SU-DHL-6 (cell line): ENCODE data around the gene RNASE4.

Experiments used
- H2AFZ ChIP-seq: fragments of 200-600 bp; sonication (generic); 2 replicates; pipeline ENCODE4 v1.6.1; 2014; ENCODE audit warnings: low read depth, mild to moderate bottlenecking, moderate library complexity, mixed read lengths, antibody characterized with exemption, low read length; ENCODE audit not compliant: severe bottlenecking
- H3F3A ChIP-seq: fragments of 200-600 bp; shearing (Covaris generic); 2 replicates; pipeline ENCODE4 v1.6.0; 2016; ENCODE audit warnings: antibody characterized with exemption, mild to moderate bottlenecking; ENCODE audit not compliant: insufficient read depth
- H3K27ac ChIP-seq: fragments of 200-600 bp; sonication (generic); 2 replicates; pipeline ENCODE4 v1.5.1; 2016; ENCODE audit warnings: low read depth, mild to moderate bottlenecking, low read length, moderate library complexity, mixed read lengths
- H3K27me3 ChIP-seq: fragments of 200-600 bp; sonication (generic), shearing (Covaris generic); 2 replicates; pipeline ENCODE4 v1.6.0; 2014; ENCODE audit warnings: mild to moderate bottlenecking, low read length
- H3K36me3 ChIP-seq: fragments of 200-600 bp; sonication (generic); 2 replicates; pipeline ENCODE4 v1.6.1; 2014; ENCODE audit warnings: mild to moderate bottlenecking, low read length, mixed read lengths
- H3K4me2 ChIP-seq: fragments of 300-600, 200-600 bp; shearing (Covaris generic), sonication (generic); 2 replicates; pipeline ENCODE4 v1.6.0; 2014; ENCODE audit warnings: low read length, low read depth, mild to moderate bottlenecking; ENCODE audit not compliant: poor library complexity, severe bottlenecking
- H3K4me3 ChIP-seq: fragments of 200-600 bp; sonication (generic); 2 replicates; pipeline ENCODE4 v1.5.1; 2014; ENCODE audit warnings: antibody characterized with exemption, low read length, mild to moderate bottlenecking, mixed read lengths; ENCODE audit not compliant: insufficient read depth, poor library complexity, severe bottlenecking
- H3K79me2 ChIP-seq: fragments of 200-600 bp; sonication (generic); 2 replicates; pipeline ENCODE4 v1.6.1; 2014; ENCODE audit warnings: mild to moderate bottlenecking, low read length, moderate library complexity; ENCODE audit not compliant: insufficient read depth
- H3K9ac ChIP-seq: fragments of 200-600 bp; sonication (generic); 2 replicates; pipeline ENCODE4 v1.7.0; 2014; ENCODE audit warnings: mild to moderate bottlenecking, low read length
- H3K9me2 ChIP-seq: fragments of 200-600 bp; sonication (generic); replicated peaks from 2 replicates; pipeline ENCODE4 v1.6.1; 2014; ENCODE audit warnings: low read length; ENCODE audit not compliant: insufficient read depth
- H3K9me3 ChIP-seq: fragments of 200-600 bp; sonication (generic); 2 replicates; pipeline ENCODE4 v1.6.1; 2014; ENCODE audit warnings: low read length, mixed read lengths; ENCODE audit not compliant: insufficient read depth
- H4K20me1 ChIP-seq: fragments of 200-600 bp; sonication (generic); 2 replicates; pipeline ENCODE4 v1.6.1; 2014; ENCODE audit warnings: low read depth, mild to moderate bottlenecking, antibody characterized with exemption, low read length, moderate library complexity, mixed read lengths
- CTCF ChIP-seq: fragments of 200-600 bp; sonication (generic); IDR thresholded peaks from one replicate; pipeline ENCODE4 v1.5.1; 2017; ENCODE audit warnings: antibody characterized with exemption, mild to moderate bottlenecking, low read length, moderate library complexity; ENCODE audit not compliant: insufficient read depth, poor library complexity, severe bottlenecking
- EZH2phosphoT487 ChIP-seq: fragments of 200-600 bp; sonication (generic), shearing (Covaris generic); conservative IDR thresholded peaks from 2 replicates; pipeline ENCODE4 v1.6.1; 2018; ENCODE audit warnings: mild to moderate bottlenecking, antibody characterized with exemption, low read length, moderate library complexity, mixed read lengths

Gene RNASE4

DNA sequence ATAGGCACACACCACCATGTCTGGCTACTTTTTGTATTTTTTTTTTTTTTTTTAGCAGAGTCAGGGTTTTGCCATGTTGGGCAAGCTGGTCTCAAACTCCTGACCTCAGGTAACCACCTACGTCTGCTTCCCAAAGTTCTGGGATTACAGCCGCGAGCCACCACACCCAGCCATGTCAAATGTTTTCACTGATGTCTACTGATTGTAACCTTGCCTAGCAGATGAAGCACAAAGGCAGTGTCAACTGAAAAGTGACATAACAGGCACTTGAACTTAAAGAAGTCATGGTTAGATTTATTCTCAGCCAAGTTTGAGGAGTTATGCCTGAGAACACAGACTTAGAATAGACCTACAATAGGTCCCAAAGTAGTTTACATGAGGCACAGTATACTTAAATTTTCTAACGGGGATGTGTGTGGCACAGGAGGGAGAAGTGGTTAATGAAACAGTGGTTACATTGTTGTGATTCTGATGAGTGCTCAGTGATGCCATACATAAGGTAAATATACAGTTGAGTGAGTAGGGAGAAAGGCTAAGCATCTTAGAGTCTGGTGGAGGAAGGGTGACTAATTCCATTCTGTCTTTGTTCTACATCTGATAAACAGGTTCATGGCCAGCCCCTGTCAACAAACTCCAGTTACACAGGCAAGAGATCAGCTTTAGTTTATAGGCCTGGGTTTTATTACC, 12.6 kb upstream of the RNASE4 start:
- Histone ChIP-seq H4K20me1 (no peaks in the 10 kb centered on the region), H3K27me3 (no peaks in the 10 kb centered on the region), H3K4me3 (no peak overlapping the region), H3K36me3 (no peaks in the 10 kb centered on the region), H2AFZ (no peak overlapping the region), H3K9ac (no peak overlapping the region), H3K27ac (no peak overlapping the region), H3K9me2 (no peaks in the 10 kb centered on the region), H3F3A (no peaks in the 10 kb centered on the region), H3K9me3 (no peaks in the 10 kb centered on the region), H3K79me2 (no peaks in the 10 kb centered on the region), H3K4me2 (no peak overlapping the region)
- no peak for TF ChIP-seq CTCF
- no peak for TF ChIP-seq EZH2phosphoT487

GRCh38 chr14:20675669-20676068, 8.7 kb upstream of the RNASE4 start:
- Histone ChIP-seq H3F3A (no peaks in the 10 kb centered on the region), H2AFZ (no peak overlapping the region), H3K4me3 (no peak overlapping the region), H3K27me3 (no peaks in the 10 kb centered on the region), H3K9me3 (no peaks in the 10 kb centered on the region), H4K20me1 (no peaks in the 10 kb centered on the region), H3K9ac (no peak overlapping the region), H3K36me3 (no peaks in the 10 kb centered on the region), H3K79me2 (no peaks in the 10 kb centered on the region), H3K27ac (no peak overlapping the region), H3K4me2 (no peak overlapping the region), H3K9me2 (no peaks in the 10 kb centered on the region)
- TF ChIP-seq EZH2phosphoT487: no peak
- TF ChIP-seq CTCF: no peak

DNA sequence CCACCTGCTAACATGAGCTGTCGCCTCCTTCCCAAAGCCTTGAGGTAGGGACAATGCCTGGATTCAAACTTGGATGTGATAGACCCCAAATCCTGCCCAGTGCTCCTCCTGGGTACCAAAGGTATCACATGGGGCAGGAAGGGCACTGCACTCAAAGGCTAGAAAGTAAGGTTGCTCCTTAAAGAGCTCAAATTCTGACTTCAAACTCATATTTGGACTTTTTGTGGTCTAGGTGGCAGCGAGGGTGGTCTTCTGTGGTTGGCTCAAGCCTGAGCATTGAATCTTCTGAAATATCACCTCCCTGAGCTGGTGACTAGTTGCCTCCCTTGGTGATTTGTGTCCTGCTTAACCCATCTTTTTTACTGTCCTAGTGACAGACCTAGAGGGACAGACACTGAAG, 8.3 kb upstream of the RNASE4 start:
- H3K79me2 ChIP-seq: no peaks in the 10 kb centered on the region
- H3K27me3 ChIP-seq: no peaks in the 10 kb centered on the region

More for the DNA sequence above, 8.3 kb upstream of the RNASE4 start:
- Histone ChIP-seq H2AFZ (no peak overlapping the region), H3K36me3 (no peaks in the 10 kb centered on the region), H3F3A (peaks cover 3% of the 10 kb centered on the region), H4K20me1 (no peaks in the 10 kb centered on the region), H3K4me2 (no peak overlapping the region), H3K4me3 (no peak overlapping the region), H3K9me2 (no peaks in the 10 kb centered on the region), H3K9ac (no peak overlapping the region), H3K9me3 (no peaks in the 10 kb centered on the region), H3K27ac (no peak overlapping the region)
- no peak for TF ChIP-seq CTCF
- TF ChIP-seq EZH2phosphoT487: no peak
